ENCODE measurements around the gene CDH23.
A peak's percentile ranks its signal among the peaks of the same experiment; 100 is the strongest.

The CDH23 gene

GRCh38 chr10:71526653-71527052 lies 129.9 kb downstream of the CDH23 start:
- no peak for DNase-seq (ENCODE audit: low read depth)
- no peak overlapping the region for H3K4me3 ChIP-seq (ENCODE audit: low read length)
- TF ChIP-seq, protein P1, sequence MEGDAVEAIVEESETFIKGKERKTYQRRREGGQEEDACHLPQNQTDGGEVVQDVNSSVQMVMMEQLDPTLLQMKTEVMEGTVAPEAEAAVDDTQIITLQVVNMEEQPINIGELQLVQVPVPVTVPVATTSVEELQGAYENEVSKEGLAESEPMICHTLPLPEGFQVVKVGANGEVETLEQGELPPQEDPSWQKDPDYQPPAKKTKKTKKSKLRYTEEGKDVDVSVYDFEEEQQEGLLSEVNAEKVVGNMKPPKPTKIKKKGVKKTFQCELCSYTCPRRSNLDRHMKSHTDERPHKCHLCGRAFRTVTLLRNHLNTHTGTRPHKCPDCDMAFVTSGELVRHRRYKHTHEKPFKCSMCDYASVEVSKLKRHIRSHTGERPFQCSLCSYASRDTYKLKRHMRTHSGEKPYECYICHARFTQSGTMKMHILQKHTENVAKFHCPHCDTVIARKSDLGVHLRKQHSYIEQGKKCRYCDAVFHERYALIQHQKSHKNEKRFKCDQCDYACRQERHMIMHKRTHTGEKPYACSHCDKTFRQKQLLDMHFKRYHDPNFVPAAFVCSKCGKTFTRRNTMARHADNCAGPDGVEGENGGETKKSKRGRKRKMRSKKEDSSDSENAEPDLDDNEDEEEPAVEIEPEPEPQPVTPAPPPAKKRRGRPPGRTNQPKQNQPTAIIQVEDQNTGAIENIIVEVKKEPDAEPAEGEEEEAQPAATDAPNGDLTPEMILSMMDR (IDR thresholded peaks at IDR 0.05; ENCODE audit: insufficient read depth, low read depth, low read length, missing control alignments): no peak

DNA sequence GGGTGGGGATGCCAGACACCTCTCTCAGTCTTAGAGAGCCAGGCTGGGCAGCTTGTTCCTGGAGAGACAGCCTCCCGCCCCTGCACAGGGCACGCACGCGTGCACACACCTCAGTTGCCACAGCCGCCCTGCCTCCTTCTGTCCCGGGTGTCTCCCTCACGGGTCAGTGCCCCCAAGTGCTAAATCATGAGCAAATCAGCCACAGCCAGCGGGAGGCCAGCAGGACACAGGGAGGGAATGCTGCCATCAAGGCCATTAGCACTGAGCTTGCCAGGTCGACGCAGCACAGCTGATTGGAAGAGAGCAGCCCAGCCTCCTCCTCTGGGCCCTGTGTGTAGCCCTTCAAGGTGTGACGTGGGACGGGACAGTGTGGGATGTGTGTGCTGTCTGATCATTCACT lies 130.4 kb downstream of the CDH23 start:
- H3K4me3 ChIP-seq (ENCODE audit: low read length): no peak overlapping the region
- no peak for DNase-seq (ENCODE audit: low read depth)
- TF ChIP-seq, protein P1 (IDR thresholded peaks at IDR 0.05; ENCODE audit: insufficient read depth, low read depth, low read length, missing control alignments): no peak

- no peak overlapping the region for H3K4me3 ChIP-seq (ENCODE audit: low read length)
- TF ChIP-seq, protein P1 (IDR thresholded peaks at IDR 0.05; ENCODE audit: insufficient read depth, low read depth, low read length, missing control alignments): no peak
- DNase-seq (ENCODE audit: low read depth): no peak
These were observed 131.9 kb downstream of the CDH23 start for GRCh38 chr10:71528371-71529206.

DNA sequence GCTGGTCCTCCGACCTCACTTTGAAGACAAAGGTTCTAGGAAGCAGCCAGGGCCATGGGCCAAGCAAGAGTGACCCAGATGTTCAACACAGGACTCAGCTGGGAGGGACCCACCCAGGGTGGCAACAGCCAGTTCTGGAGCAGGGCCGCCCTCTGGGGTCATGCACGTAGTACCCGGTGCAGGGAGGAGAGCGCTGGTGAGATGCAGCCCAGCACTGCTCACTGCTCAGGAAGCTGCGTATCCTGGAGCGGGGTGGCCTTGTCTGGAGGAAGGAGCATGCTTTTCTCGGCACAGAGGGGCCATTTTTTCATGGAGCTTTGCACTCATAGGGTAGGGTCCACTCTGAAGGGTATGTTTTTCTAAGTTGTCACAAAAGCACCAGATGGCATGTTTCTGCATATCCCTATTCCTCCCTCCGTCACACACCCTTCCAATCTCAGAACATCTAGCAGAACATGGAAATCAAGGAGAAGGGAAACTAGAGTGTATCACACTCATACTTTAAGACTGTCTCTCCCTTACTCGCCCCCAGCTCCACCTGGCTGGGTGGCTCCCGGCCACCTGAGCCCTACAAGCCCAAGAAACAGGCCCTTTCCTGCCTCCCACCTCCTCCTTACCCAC lies 132.6 kb downstream of the CDH23 start:
- TF ChIP-seq, protein P1 (IDR thresholded peaks at IDR 0.05; ENCODE audit: insufficient read depth, low read depth, low read length, missing control alignments): no peak
- no peak overlapping the region for H3K4me3 ChIP-seq (ENCODE audit: low read length)
- no peak for DNase-seq (ENCODE audit: low read depth)

GRCh38 chr10:71530781-71531180 lies 134.1 kb downstream of the CDH23 start:
- TF ChIP-seq, protein P1 (IDR thresholded peaks at IDR 0.05; ENCODE audit: insufficient read depth, low read depth, low read length, missing control alignments): no peak
- H3K4me3 ChIP-seq (ENCODE audit: low read length): no peak overlapping the region
- peak; percentile 65 for DNase-seq (ENCODE audit: low read depth)

DNA sequence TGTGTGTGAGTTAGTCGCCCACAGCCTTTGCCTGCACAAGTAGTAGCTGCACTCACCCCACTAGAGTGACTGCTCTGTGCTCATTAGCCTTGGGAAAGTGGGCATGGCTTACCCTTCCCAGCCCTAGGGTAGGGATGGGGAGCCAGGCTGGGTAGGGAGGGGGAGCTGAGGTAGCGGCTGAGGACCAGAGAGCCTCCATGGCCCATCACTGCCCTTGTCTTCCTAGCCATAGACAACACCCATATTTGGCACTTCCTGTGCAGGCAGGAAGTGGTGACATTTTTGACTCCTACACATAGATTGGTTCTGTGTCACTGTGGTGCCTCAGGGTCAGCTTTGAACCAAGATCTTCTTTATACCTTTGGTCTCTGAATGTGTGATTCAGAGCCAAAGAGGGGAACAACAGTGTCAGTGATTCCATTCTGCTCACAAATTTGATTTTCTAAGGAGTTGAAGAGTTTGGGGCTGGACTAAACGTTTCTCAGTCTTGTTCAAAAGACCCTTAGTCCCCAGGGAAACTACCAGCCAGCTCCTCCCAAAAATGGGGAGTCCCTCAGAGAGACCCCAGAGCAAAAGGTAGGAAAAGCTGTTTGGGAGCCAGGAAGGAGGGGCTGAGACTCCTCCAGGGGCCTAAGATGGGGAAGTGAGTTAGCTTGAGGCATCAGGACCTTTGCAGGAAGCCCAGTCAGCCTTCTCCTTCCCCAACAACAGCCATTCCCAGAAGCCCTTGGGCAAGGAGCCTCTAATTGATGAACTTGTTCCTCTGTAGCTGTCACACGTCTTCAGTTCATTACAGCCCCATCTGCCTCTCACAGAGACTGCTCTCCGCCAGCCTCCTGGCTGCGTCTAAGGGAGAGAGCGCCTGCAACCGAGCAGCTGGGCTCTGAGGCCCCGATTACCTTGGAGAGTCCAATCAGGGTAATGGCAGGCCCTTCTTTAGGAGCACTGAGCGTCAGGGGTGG lies 135.0 kb downstream of the CDH23 start:
- TF ChIP-seq, protein P1 (IDR thresholded peaks at IDR 0.05; ENCODE audit: insufficient read depth, low read depth, low read length, missing control alignments): no peak
- H3K4me3 ChIP-seq (ENCODE audit: low read length): no peak overlapping the region
- DNase-seq (ENCODE audit: low read depth): peak; percentile 13

Data from epithelial cell of esophagus (primary cell).